Measurements from ENCODE around the gene FCAMR.
"Not testable (repeated sequence)": the region's sequence is repeated elsewhere in the genome, so short reads cannot be mapped to it uniquely, and the experiment has no call there.

The FCAMR gene

DNA sequence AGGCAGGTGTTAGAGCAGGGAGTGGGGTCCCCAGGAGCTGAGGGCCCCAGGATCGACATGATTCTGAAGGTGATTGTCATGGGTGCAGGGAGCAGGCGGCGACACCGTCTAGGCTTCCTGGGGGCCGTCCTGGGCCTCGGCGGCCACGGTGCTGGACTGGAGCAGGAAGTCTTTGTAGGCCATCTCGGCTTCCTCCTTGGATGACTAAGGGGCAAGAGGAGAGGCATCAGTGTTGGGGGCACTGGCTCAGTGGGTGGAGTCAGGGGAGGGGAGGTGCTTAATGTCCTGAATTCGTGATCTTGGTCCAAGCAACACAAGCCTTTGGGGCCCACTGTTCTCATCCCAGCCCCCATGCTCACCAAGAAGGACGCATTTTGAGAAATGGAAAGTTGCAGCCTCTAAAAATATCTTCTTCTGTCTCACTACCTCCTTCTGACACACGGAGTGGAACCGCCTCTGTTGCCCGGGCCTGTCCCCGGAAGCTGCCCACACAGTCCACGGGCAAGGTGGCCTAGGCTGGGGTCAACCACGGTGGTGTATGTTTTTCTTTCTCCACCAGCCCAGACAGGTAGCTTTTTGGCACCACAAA is 40.0 kb downstream of the FCAMR start:
- DNase-seq = no peak

GRCh38 chr1:206929524-206929923 is 40.7 kb downstream of the FCAMR start:
- no peak for DNase-seq

GRCh38 chr1:206926286-206926685 is 44.0 kb downstream of the FCAMR start:
- no peak for DNase-seq

GRCh38 chr1:206925106-206925736 is 45.0 kb downstream of the FCAMR start:
- no peak for DNase-seq

- DNase-seq = no peak
These were observed 45.6 kb downstream of the FCAMR start for GRCh38 chr1:206924592-206925105.

GRCh38 chr1:206923961-206924557 is 46.2 kb downstream of the FCAMR start:
- not testable (repeated sequence) for DNase-seq

GRCh38 chr1:206923009-206923960 is 47.0 kb downstream of the FCAMR start:
- DNase-seq = no peak

DNA sequence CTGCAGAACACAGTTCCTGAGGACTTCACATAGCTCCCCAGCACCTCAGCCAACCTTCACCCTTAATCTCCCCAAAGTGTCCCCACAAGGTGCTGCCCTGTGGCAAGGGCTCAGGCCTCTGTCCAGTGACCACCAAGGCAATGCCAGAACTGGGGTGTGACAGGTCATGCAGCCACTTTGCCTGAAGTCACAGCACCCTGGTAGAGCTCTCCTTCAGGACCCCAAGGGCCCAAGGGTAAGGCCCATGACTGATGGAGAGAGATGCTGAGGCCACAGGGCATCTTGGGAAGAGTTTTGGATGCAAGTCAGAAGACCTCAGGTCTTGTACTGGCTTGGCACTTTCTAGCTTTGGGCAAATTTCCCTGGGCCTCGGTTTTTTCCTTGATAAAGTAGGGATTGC is 47.7 kb downstream of the FCAMR start:
- no peak for DNase-seq

DNA sequence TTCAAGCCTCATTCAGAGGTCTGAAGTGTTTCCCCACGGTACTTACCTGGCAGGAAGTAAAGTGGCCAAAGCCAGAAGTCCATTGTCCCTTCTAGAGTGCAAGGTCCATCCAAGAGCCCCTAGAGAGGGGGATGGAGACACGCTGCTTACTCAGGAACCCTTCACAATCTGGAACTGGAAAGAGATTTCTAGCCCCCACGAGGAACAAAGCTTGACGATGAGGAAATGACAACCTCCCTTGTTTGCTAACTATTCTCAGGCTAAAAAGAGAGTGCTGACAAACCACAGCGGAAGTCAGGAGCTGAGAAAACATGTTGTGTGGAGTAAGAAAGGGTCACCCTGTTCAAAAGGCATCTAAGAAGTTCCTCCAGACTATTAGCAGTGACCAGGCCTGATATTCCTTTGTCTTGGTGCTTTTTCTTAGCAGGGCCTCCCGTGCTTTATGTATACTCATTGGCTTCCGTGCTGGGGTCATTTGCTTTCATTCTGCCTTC is 48.4 kb downstream of the FCAMR start, which contains the start of gene FCMR:
TSS of gene FCMR (minus strand) at position 170 of the 494 bp plus-strand sequence. CDS start at position 83, 87 bp downstream.
- peak; percentile 31 for DNase-seq

GRCh38 chr1:206918076-206918475 is 52.2 kb downstream of the FCAMR start:
- no peak for DNase-seq

DNA sequence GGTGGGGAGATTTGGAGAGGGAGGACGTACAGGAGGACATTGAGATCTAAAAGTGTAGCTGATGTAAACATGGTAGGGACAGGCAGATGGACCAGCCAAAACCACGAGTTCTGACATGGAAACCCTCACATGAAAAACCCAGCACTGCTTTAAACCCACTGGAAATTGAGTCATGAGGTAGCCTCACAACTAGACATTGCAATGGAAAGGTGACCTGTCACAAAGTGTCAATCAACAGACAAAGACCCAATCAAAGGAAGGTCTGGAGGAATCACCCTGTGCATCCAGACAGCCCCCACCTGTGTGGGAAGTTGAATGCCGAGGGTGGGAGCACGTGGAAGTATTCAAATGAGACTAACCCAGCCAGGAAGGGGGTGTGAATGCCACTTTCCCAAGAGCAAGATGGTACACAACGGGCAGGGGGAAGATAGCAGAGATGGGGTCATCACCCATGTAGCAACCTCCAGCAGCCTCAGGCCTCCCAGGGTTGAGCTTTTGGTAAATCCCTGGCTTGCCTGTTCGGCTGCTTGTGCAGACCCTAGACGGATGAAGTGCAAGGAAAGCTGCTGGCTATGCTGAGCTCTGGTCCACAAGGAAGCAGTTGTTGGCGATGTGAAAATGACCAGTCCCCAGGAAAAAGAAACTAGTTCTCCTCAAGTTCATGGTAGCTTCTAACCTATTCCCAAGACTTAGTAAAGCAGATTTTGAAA is 54.1 kb downstream of the FCAMR start:
- DNase-seq = no peak

DNA sequence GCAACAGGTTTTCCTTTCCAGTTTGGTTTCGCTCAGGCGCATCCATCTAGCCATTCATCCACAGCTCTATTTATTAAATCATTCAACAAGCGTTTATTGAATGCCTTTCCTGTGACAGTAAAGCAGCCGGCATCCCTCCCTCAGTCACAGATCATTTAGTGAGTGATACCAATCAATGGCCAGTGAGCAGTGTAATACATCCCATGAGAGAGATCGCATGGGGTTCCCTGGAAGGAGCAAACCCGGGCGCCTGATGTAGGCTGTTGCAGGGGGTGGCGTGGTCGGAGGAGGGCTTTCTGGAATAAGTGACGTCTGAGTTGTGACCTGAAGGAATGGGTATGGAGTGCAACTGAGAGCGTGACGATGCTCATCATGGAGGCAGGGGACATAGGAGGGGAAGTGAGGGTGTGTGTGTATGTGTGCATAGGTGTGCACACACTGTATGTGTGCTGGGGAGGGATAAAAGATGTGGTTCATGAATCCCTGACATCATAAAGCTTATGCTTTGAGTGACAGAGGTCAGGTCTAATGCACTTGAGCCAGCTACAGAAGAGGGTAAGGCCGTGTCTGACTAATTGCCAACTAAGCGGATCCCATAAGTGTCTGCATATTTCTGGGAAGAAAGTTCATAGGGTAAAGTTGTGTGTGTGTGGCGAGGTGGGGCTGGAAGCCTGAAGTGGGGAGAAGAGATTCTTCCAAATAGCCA is 55.1 kb downstream of the FCAMR start:
- no peak for DNase-seq

DNA sequence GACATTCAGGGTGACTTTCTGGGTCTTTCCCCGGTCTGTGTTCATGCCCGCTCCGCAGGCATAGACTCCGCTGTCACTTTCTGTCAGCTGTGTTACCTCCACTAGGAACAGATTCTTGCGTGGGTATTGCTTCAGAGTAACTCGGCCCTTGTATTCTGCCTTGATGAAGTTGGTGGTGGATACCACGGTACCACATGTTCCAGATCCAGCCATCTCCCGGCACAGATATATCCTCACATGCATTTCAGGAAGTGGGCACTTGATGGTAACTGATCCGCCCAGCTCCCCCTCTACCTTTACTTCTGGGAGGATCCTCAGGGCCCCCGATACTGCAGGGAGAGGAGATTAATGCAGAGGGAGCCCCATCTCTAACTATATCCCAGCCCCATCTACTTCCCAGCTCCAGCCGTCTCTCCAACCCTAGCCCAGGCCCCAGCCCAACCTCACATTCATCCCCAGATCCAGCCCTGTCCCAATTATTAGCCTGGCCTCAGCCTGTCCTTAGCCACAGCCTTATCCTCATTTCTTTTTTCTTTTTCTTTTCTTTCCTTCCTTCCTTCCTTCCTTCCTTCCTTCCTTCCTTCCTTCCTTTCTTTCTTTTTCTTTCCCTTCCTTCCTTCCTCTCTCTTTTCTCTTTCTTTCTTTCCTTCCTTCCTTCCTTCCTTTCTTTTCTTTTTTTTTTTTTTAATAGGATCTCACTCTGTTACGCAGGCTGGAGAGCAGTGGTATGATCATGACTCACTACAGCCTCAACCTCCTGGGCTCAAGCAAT is 56.3 kb downstream of the FCAMR start:
- no peak for DNase-seq

DNA sequence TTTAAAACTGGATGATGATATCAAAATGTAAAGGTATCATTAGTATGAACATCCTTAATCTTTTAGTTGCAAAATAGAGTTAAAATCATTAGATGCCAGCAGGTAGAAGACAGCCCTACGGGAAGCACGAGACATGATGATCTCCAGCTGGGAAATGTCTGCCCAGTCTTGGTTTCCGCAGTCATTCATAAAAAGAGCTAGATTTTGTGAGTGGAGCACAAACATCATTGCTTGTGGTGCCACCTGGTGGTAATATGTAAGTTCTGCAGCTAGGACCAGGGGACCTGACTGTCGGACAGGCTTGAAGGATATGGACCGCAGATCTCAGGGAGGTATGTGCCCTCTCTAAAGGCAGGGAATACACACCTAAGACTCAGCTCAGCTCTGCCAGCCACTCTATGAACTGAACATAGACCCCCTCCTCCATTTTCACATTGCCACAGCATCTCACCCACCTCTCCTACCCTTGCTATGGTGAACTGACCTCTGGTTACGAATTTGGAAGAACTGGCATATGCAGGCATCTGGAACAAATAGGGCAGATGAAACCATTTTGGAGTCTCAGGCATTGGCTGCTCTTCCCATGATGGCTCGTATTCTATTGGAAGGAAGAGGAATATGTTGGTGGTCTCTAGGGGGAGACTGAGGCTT is 57.7 kb downstream of the FCAMR start:
- DNase-seq = peak; percentile 89

DNA sequence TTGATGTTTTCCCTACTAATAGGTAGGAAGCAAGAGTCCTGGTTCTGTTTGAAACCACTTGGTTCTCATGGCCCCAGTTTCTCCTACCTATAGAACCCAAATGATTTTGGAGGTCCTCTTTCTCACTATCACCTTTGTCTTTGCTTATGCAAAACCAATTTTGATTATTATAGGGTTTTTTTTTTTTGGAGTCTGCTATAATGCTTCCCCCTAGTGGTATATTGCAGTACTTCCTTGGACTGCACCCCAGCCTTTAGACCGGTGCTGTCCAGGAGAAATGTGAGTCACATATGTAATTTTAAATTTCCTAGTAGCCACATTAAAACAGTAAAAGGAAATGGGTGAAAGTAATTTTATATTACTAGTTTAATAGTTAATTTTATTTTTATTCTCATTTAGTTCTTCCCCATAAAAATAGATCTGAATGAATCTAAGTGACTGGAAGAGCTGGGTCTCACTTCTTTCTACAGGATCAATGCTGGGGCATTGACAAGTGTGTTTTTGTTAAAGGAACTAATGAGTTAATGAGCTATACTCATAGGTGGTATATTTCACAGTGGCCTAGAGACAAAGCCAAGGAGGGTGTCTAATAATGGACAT is 59.1 kb downstream of the FCAMR start:
- peak; percentile 43 for DNase-seq

DNA sequence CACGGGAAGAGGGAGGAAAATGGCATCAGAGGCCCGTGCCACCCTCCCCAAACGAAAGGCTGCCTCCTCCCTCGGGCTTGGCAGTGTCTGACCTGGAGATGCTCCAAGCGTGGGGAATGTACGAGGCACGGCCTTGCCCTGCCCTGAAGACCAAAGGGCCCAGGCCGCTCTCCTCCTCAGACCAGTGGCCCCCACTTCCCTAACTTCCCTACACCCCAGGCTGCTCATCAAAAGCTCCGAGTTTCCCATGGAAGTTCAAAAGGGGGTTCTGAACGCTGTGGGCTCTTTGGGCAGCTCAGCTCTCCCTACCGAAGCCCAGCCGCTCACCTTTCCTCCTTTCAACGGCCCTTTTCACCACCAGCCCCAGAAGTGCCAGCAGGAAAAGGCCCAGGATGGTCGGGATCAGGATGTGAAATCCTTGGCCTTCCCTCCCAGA is 60.4 kb downstream of the FCAMR start:
- DNase-seq = peak; percentile 46

GRCh38 chr1:206909161-206909882 is 60.9 kb downstream of the FCAMR start:
- DNase-seq = peak; percentile 76

DNA sequence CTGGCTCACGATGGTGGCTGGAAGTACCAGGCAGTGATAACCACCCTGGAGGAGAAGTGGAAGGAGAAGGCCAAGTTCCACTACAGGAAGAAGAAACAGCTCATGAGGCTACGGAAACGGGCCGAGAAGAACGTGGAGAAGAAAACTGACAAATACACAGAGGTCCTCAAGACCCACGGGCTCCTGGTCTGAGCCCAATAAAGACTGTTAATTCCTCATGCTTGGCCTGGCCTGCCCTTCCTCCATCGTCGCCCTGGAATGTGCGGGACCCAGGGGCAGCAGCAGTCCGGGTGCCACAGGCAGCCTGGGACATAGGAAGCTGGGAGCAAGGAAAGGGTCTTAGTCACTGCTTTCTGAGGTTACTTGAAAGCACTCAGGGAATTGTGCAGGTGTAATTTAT is 62.2 kb downstream of the FCAMR start:
- no peak for DNase-seq

Measured in NCI-H510A treated with DMSO at 0.1 percent for 48 hours (cell line).